NCI-H226 (cell line): ENCODE data around the gene RASGRF2.
A peak's percentile ranks its signal among the peaks of the same experiment; 100 is the strongest.

ENCODE experiments used
- DNase-seq: peaks from one replicate; pipeline ENCODE4 v3.0.0-alpha.2; 2015

RASGRF2 gene

GRCh38 chr5:81181576-81182316, 221.6 kb downstream of the RASGRF2 start:
- DNase-seq, result no peak

- DNase-seq, result no peak
These were observed 222.5 kb downstream of the RASGRF2 start for GRCh38 chr5:81182396-81183390.

GRCh38 chr5:81183811-81184748, 223.9 kb downstream of the RASGRF2 start:
- DNase-seq, result no peak

GRCh38 chr5:81184749-81185110, 224.6 kb downstream of the RASGRF2 start:
- DNase-seq, result no peak

GRCh38 chr5:81187885-81188284, 227.7 kb downstream of the RASGRF2 start:
- DNase-seq, result no peak

- no peak for DNase-seq
These were observed 228.8 kb downstream of the RASGRF2 start for GRCh38 chr5:81188962-81189361.

- no peak for DNase-seq
These were observed 229.8 kb downstream of the RASGRF2 start for GRCh38 chr5:81189875-81190498.

- no peak for DNase-seq
These were observed 231.7 kb downstream of the RASGRF2 start for GRCh38 chr5:81191726-81192372.

- DNase-seq, result no peak
These were observed 232.2 kb downstream of the RASGRF2 start for GRCh38 chr5:81192373-81192750.

GRCh38 chr5:81194633-81195334, 234.6 kb downstream of the RASGRF2 start:
- peak; percentile 54 for DNase-seq

GRCh38 chr5:81195335-81195929, 235.3 kb downstream of the RASGRF2 start:
- DNase-seq, result no peak

- DNase-seq, result no peak
These were observed 242.5 kb downstream of the RASGRF2 start for GRCh38 chr5:81202655-81203054.

- DNase-seq, result no peak
These were observed 243.6 kb downstream of the RASGRF2 start for GRCh38 chr5:81203729-81204128.

GRCh38 chr5:81204205-81204604, 244.0 kb downstream of the RASGRF2 start:
- DNase-seq, result no peak

GRCh38 chr5:81205058-81205457, 244.9 kb downstream of the RASGRF2 start:
- DNase-seq, result no peak

- DNase-seq, result no peak
These were observed 246.8 kb downstream of the RASGRF2 start for GRCh38 chr5:81207009-81207408.

GRCh38 chr5:81208904-81209303, 248.7 kb downstream of the RASGRF2 start:
- no peak for DNase-seq

GRCh38 chr5:81209386-81209785, 249.2 kb downstream of the RASGRF2 start:
- DNase-seq, result no peak

- DNase-seq, result no peak
These were observed 249.8 kb downstream of the RASGRF2 start for GRCh38 chr5:81209869-81210493.

GRCh38 chr5:81212211-81212751, 252.1 kb downstream of the RASGRF2 start:
- DNase-seq, result no peak
